Astrocyte (in vitro differentiated cells and primary cell): ENCODE data around the gene KCTD11.

ENCODE experiments used
- CTCF ChIP-seq: IDR thresholded peaks from 2 replicates; pipeline ENCODE4 v1.5.1; 2011; ENCODE audit warnings: low read depth, mild to moderate bottlenecking, inconsistent platforms, low read length, moderate library complexity; ENCODE audit not compliant: insufficient read depth
- EZH2 ChIP-seq: IDR thresholded peaks from 2 replicates; pipeline ENCODE4 v1.6.1; 2012; ENCODE audit warnings: mild to moderate bottlenecking, low read length, inconsistent platforms; ENCODE audit not compliant: insufficient read depth

- no peak for TF ChIP-seq CTCF
- no peak for TF ChIP-seq EZH2
These were observed 11.3 kb downstream of the KCTD11 start for GRCh38 chr17:7363311-7363710.
